HCT116 (cell line): ENCODE results near the gene BRWD1. TPM values are rescaled to one million over a fixed set of nuclear protein-coding genes. Genes with fewer than 3 reads are reported as not detected.

Experiments used
- ATAC-seq: fragments of 200-7000 bp; cut with Tn5 transposase; 2 replicates; pipeline ENCODE4 v1.9.1; 2020; ENCODE audit warnings: mild to moderate bottlenecking, moderate library complexity
- BruUV-seq: library from RNA; stranded (reverse); fragments of 400-500 nt; replicated peaks from 2 replicates; lab custom pipeline; 2021; lab: Mats Ljungman, UMichigan
- CTCF ChIA-PET: fragments of 300-600 bp; sonication (Branson Sonifier 250); formaldehyde crosslinking; loops from one replicate; lab custom pipeline; 2021; ENCODE audit warnings: antibody characterized with exemption; lab: Charles Lee
- POLR2A ChIA-PET: fragments of 300-600, 350-600 bp; sonication (Branson Sonifier 250); formaldehyde crosslinking; loops from one replicate; lab custom pipeline; 2021; ENCODE audit warnings: antibody characterized with exemption; lab: Charles Lee
- RAD21 ChIA-PET, 2 experiments: fragments of 300-600 bp; sonication (Branson Sonifier 250); formaldehyde crosslinking; loops; one replicate each; lab custom pipeline; 2023; ENCODE audit warnings: low total read pairs in 2 of 2; ENCODE audit not compliant: uncharacterized antibody in 2 of 2, unreplicated experiment in 2 of 2, low non-redundant PET in 1 of 2; lab: Charles Lee
- DNase-seq: peaks from one replicate; pipeline ENCODE4 v3.0.0-alpha.2; 2010; ENCODE audit warnings: low read depth, low spot score
- H2AFZ ChIP-seq: fragments of 200-600 bp; shearing (Covaris generic), sonication (generic); 2 replicates; pipeline ENCODE4 v1.6.1; 2017; ENCODE audit warnings: low read depth, mixed run types, mixed read lengths, antibody characterized with exemption, low read length; ENCODE audit not compliant: poor library complexity, severe bottlenecking
- H3K27ac ChIP-seq: 2 replicates; pipeline ENCODE4 v1.5.1; 2012; ENCODE audit warnings: low read depth, low read length
- H3K27me3 ChIP-seq: fragments of 200-600 bp; sonication (generic); 2 replicates; pipeline ENCODE4 v1.6.1; 2016; ENCODE audit warnings: mixed run types, low read length, mixed read lengths; ENCODE audit not compliant: insufficient read depth
- H3K36me3 ChIP-seq, 2 experiments: fragments of 200-500 bp in 1 of 2; fragments of 200-600 bp in 1 of 2; sonication (Bioruptor generic) in 1 of 2; sonication (generic) in 1 of 2; 2 replicates each; pipeline versions ENCODE4 v1.5.1 to v1.6.1; 2014 to 2016; ENCODE audit warnings: low read length in 2 of 2, inconsistent platforms in 1 of 2, mixed read lengths in 1 of 2, mixed run types in 1 of 2; ENCODE audit not compliant: insufficient read depth in 2 of 2, control insufficient read depth in 1 of 2
- H3K4me1 ChIP-seq, 2 experiments: fragments of 200-600 bp in 1 of 2; sonication (generic) in 1 of 2; 2 replicates each; pipeline versions ENCODE4 v1.5.1 to v1.6.1; 2012 to 2017; ENCODE audit warnings: low read length in 2 of 2, inconsistent platforms in 1 of 2, mild to moderate bottlenecking in 1 of 2, mixed read lengths in 1 of 2, mixed run types in 1 of 2, moderate library complexity in 1 of 2; ENCODE audit not compliant: insufficient read depth in 2 of 2, control insufficient read depth in 1 of 2
- H3K4me2 ChIP-seq: fragments of 200-600 bp; sonication (generic); 2 replicates; pipeline ENCODE4 v1.6.1; 2017; ENCODE audit warnings: mixed run types, low read length, mixed read lengths
- H3K4me3 ChIP-seq, 2 experiments: fragments of 200-600 bp in 1 of 2; sonication (generic) in 1 of 2; replicated peaks in 1 of 2; 2 replicates each; pipeline ENCODE4 v1.5.1; 2011 to 2016; ENCODE audit warnings: low read length in 2 of 2, control low read depth in 1 of 2, low read depth in 1 of 2, mild to moderate bottlenecking in 1 of 2, mixed read lengths in 1 of 2, mixed run types in 1 of 2
- H3K79me2 ChIP-seq: fragments of 200-600 bp; sonication (generic); 2 replicates; pipeline ENCODE4 v1.6.1; 2017; ENCODE audit warnings: mild to moderate bottlenecking, mixed run types, low read length, moderate library complexity, mixed read lengths; ENCODE audit not compliant: insufficient read depth
- H3K9ac ChIP-seq: fragments of 200-600 bp; sonication (generic); 2 replicates; pipeline ENCODE4 v1.6.1; 2016; ENCODE audit warnings: low read length, mixed read lengths
- H3K9me2 ChIP-seq: fragments of 200-600 bp; sonication (generic), shearing (Covaris generic); 2 replicates; pipeline ENCODE4 v1.6.1; 2017; ENCODE audit warnings: mixed run types, mild to moderate bottlenecking, moderate library complexity; ENCODE audit not compliant: insufficient read depth
- H3K9me3 ChIP-seq, 2 experiments: fragments of 200-500 bp in 1 of 2; fragments of 200-600 bp in 1 of 2; sonication (Bioruptor generic) in 1 of 2; sonication (generic) in 1 of 2; 2 replicates each; pipeline ENCODE4 v1.6.1; 2014 to 2017; ENCODE audit warnings: low read length in 2 of 2, mixed read lengths in 2 of 2, inconsistent platforms in 1 of 2, low read depth in 1 of 2, mild to moderate bottlenecking in 1 of 2, mixed run types in 1 of 2, moderate library complexity in 1 of 2; ENCODE audit not compliant: control insufficient read depth in 1 of 2, insufficient read depth in 1 of 2
- H4K20me1 ChIP-seq: fragments of 200-600 bp; sonication (generic), shearing (Covaris generic); 2 replicates; pipeline ENCODE4 v1.6.1; 2017; ENCODE audit warnings: mixed run types, mild to moderate bottlenecking, moderate library complexity; ENCODE audit not compliant: insufficient read depth
- EGR1 ChIP-seq: IDR thresholded peaks from 2 replicates; pipeline ENCODE4 v1.6.1; 2012; ENCODE audit warnings: low read depth
- ELF1 ChIP-seq: IDR thresholded peaks from 2 replicates; pipeline ENCODE4 v1.6.1; 2012; ENCODE audit warnings: low read depth, borderline replicate concordance
- FOSL1 ChIP-seq: IDR thresholded peaks from 2 replicates; pipeline ENCODE4 v1.6.1; 2012; ENCODE audit warnings: low read depth
- POLR2A ChIP-seq: IDR thresholded peaks from 2 replicates; pipeline ENCODE4 v1.7.0; 2011; ENCODE audit warnings: borderline replicate concordance; ENCODE audit not compliant: insufficient read depth, insufficient read length; ENCODE audit errors: extremely low read depth
- POLR2AphosphoS5 ChIP-seq: IDR thresholded peaks from 2 replicates; pipeline ENCODE4 v1.6.1; 2011; ENCODE audit warnings: mild to moderate bottlenecking, low read depth, low read length, moderate library complexity
- SIN3A ChIP-seq: IDR thresholded peaks from 2 replicates; pipeline ENCODE4 v1.6.1; 2012; ENCODE audit warnings: low read depth
- SRF ChIP-seq: IDR thresholded peaks from 2 replicates; pipeline ENCODE4 v1.6.1; 2012; ENCODE audit warnings: low read depth
- TCF7L2 ChIP-seq: IDR thresholded peaks from 2 replicates; pipeline ENCODE4 v1.7.0; 2011; ENCODE audit warnings: borderline replicate concordance, inconsistent platforms; ENCODE audit not compliant: insufficient read depth, insufficient read length; ENCODE audit errors: extremely low read depth
- YY1 ChIP-seq: IDR thresholded peaks from 2 replicates; pipeline ENCODE4 v1.6.1; 2011; ENCODE audit warnings: low read length, low read depth, moderate library complexity, mild to moderate bottlenecking; ENCODE audit not compliant: insufficient replicate concordance; ENCODE audit errors: extremely low read depth
- intact Hi-C: fragments of 100-400 bp; cut with micrococcal nuclease; formaldehyde crosslinking; loops from 2 replicates; pipeline ENCODE4 v1.10.0; 2022
- total RNA-seq: library from RNA; stranded (reverse); gene quantifications from one replicate; pipeline ENCODE4 v1.2.1, GENCODE V29; 2021; ENCODE audit not compliant: unreplicated experiment
- TF ChIP-seq, protein P1 (sequence below): IDR thresholded peaks from 2 replicates; pipeline ENCODE4 v1.6.1; 2012; ENCODE audit warnings: low read depth
- TF ChIP-seq, protein P2 (sequence below), 3 experiments: fragments of 200-600 bp in 1 of 3; sonication (generic) in 1 of 3; IDR thresholded peaks in 2 of 3; conservative IDR thresholded peaks in 1 of 3; 2 replicates each; pipeline ENCODE4 v1.5.1; 2012 to 2017; ENCODE audit warnings: low read depth in 2 of 3, low read length in 2 of 3, antibody characterized with exemption in 1 of 3, borderline replicate concordance in 1 of 3, control low read depth in 1 of 3, mild to moderate bottlenecking in 1 of 3, mixed read lengths in 1 of 3, mixed run types in 1 of 3, moderate library complexity in 1 of 3; ENCODE audit not compliant: insufficient read depth in 1 of 3
- TF ChIP-seq, protein P3 (sequence below): IDR thresholded peaks from 2 replicates; pipeline ENCODE4 v1.6.1; 2012
- TF ChIP-seq, protein P4 (sequence below): IDR thresholded peaks from 2 replicates; pipeline ENCODE4 v1.6.1; 2012

BRWD1 gene
- total RNA-seq, 1 experiment from 2014 or later: 33.1 TPM

DNA sequence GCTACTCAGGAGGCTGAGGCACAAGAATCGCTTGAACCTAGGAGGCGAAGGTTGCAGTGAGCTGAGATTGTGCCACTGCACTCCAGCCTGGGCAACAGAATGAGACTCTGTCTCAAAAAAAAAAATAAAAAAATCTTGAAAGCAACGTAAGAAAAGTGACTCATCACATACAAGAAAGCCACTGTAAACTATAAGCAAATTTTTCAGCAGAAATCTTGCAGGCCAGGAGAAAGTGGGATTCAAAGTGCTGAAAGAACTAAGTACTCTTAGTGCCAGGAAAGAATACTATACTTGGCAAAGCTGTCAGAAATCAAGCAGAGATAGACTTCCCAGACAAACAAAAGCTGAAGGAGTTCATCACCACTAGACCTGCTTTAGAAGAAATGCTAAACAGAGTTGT lies 39.9 kb upstream of the BRWD1 start:
- Histone ChIP-seq H3K4me1 (peaks cover 0 to 12% of the 10 kb centered on the region in 2 experiments; a peak in 2 of 4 replicates), H3K4me3 (no peak overlapping the region), H3K9me2 (no peaks in the 10 kb centered on the region), H3K4me2 (no peak overlapping the region), H3K79me2 (peaks cover 2% of the 10 kb centered on the region), H3K27ac (no peak overlapping the region), H2AFZ (no peak overlapping the region), H4K20me1 (peaks cover under 1% of the 10 kb centered on the region; the same call in 1 of the 2 replicates), H3K9me3 (no peaks in the 10 kb centered on the region), H3K36me3 (no peaks in the 10 kb centered on the region), H3K27me3 (no peaks in the 10 kb centered on the region), H3K9ac (no peak overlapping the region)
- ATAC-seq (no peak), DNase-seq (no peak)
- POLR2A ChIA-PET: no interaction called here
- BruUV-seq: no TSS peak
- TF ChIP-seq, protein P1, sequence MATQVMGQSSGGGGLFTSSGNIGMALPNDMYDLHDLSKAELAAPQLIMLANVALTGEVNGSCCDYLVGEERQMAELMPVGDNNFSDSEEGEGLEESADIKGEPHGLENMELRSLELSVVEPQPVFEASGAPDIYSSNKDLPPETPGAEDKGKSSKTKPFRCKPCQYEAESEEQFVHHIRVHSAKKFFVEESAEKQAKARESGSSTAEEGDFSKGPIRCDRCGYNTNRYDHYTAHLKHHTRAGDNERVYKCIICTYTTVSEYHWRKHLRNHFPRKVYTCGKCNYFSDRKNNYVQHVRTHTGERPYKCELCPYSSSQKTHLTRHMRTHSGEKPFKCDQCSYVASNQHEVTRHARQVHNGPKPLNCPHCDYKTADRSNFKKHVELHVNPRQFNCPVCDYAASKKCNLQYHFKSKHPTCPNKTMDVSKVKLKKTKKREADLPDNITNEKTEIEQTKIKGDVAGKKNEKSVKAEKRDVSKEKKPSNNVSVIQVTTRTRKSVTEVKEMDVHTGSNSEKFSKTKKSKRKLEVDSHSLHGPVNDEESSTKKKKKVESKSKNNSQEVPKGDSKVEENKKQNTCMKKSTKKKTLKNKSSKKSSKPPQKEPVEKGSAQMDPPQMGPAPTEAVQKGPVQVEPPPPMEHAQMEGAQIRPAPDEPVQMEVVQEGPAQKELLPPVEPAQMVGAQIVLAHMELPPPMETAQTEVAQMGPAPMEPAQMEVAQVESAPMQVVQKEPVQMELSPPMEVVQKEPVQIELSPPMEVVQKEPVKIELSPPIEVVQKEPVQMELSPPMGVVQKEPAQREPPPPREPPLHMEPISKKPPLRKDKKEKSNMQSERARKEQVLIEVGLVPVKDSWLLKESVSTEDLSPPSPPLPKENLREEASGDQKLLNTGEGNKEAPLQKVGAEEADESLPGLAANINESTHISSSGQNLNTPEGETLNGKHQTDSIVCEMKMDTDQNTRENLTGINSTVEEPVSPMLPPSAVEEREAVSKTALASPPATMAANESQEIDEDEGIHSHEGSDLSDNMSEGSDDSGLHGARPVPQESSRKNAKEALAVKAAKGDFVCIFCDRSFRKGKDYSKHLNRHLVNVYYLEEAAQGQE: no peak
- no peak for TF ChIP-seq YY1
- no peak for TF ChIP-seq POLR2A
- no peak for TF ChIP-seq ELF1
- no peak for TF ChIP-seq FOSL1
- no peak for TF ChIP-seq EGR1
- TF ChIP-seq, protein P2, sequence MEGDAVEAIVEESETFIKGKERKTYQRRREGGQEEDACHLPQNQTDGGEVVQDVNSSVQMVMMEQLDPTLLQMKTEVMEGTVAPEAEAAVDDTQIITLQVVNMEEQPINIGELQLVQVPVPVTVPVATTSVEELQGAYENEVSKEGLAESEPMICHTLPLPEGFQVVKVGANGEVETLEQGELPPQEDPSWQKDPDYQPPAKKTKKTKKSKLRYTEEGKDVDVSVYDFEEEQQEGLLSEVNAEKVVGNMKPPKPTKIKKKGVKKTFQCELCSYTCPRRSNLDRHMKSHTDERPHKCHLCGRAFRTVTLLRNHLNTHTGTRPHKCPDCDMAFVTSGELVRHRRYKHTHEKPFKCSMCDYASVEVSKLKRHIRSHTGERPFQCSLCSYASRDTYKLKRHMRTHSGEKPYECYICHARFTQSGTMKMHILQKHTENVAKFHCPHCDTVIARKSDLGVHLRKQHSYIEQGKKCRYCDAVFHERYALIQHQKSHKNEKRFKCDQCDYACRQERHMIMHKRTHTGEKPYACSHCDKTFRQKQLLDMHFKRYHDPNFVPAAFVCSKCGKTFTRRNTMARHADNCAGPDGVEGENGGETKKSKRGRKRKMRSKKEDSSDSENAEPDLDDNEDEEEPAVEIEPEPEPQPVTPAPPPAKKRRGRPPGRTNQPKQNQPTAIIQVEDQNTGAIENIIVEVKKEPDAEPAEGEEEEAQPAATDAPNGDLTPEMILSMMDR (IDR thresholded peaks at IDR 0.05 in 2 of 3, conservative IDR thresholded peaks at IDR 0.05 in 1 of 3; ENCODE audit: borderline replicate concordance in 1 of 3, insufficient read depth in 1 of 3, low read depth in 2 of 3, low read length in 2 of 3): no peak
- TF ChIP-seq SIN3A: no peak
- TF ChIP-seq, protein P3, sequence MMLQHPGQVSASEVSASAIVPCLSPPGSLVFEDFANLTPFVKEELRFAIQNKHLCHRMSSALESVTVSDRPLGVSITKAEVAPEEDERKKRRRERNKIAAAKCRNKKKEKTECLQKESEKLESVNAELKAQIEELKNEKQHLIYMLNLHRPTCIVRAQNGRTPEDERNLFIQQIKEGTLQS: no peak
- TF ChIP-seq TCF7L2: no peak
- TF ChIP-seq, protein P4, sequence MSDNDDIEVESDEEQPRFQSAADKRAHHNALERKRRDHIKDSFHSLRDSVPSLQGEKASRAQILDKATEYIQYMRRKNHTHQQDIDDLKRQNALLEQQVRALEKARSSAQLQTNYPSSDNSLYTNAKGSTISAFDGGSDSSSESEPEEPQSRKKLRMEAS: no peak
- no peak for TF ChIP-seq POLR2AphosphoS5
- TF ChIP-seq SRF: no peak
- RAD21 ChIA-PET: no interaction called here
- intact Hi-C loops: no loop called here
- CTCF ChIA-PET: no interaction called here
